Superior temporal gyrus (tissue), 1 donor: Measurements from ENCODE around the gene CMBL.
"Not testable (repeated sequence)": the region's sequence is repeated elsewhere in the genome, so short reads cannot be mapped to it uniquely, and the experiment has no call there.

Experiments used
- DNase-seq: peaks from one replicate; pipeline ENCODE4 v3.0.0-alpha.2; 2016; ENCODE audit errors: extremely low spot score

The CMBL gene

DNA sequence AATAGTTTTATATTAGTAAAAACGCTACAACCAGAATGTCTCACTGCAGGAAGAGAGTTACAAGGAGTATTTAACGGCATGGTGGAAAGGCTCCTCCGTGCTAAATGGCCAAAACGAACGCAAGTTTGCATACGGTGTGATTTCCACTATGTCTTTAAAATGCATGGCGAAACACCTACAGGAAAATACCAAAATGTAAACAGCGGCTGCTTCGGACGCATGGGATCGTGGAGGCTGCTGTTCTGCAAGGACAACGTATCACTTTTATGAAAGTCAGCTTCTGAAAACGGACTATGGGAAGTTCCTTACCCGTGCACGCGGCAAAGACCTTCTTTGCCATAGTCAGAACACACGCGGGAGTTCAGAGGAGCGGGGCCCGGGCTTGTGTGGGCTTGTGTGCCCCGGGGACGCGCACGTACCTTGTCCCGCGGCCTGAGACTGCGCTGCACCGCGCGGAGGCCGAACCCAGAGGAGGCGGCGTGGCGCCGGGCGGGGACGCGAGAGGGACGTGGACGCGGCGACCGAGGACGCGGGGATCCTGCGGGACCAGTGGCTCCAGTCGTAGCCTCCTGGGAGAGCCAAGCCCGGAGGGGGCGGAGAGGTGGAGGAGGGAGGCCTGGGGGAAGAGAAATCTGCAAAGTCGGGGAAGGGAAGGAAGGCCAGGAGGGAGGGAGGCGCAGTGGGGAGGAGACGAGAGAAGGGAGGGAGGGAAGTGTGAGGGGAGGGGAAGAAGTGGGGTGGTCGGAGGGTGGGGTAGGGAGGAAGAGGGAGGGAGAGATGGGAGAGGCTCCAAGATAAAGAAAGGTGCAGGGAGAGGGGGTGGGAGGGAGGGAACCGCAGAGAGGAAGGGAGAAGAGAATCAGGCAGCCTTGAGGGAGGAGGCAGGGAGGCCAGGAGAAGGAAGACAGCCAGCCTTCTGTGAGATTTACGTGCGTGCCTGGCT is at the start of gene CMBL:
CMBL (minus strand) TSS at position 697 of the 943 bp plus-strand sequence. CDS start 17,140 bp downstream, outside the sequence.
- peak; percentile 50 for DNase-seq

DNA sequence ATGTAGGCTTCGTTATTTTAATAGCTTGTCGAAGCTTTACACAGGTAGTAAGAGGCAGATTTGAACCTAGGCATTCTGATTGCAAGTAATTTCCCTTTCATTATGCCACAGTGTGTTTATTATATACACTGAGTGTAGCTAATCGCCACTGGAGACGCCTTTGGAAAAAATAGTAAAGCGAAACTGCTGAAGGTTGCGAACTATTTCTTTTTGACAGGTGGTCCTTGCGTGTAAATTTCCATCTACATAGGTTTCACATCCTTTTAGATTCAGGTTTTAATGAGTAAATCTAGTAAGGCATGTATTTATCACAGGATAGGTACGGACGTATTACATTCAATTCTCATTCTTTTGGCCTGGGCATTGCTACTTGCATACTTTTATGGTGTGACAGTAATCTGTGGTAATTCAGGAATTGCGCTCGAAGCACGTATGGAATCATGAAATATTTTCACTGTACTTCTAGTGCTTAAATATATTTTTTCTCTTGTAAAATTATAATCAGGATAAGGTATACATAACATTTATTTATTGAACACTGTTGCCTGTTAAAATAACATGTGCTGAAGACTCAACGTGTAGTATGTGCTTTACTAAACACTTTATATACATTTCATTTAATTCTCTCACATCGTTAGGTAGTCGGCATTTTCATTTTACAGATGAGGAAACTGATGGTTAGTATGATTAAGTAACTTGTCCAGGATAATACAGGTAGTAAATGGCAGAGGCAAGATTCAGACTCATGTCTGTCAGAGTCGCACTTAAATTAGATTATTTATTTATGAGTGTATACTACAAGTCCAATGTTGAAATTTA is 47.6 kb upstream of the CMBL start:
- DNase-seq = peak; percentile 59

- no peak for DNase-seq
Observed at GRCh38 chr5:10354048-10354872, 46.6 kb upstream of the CMBL start.

DNA sequence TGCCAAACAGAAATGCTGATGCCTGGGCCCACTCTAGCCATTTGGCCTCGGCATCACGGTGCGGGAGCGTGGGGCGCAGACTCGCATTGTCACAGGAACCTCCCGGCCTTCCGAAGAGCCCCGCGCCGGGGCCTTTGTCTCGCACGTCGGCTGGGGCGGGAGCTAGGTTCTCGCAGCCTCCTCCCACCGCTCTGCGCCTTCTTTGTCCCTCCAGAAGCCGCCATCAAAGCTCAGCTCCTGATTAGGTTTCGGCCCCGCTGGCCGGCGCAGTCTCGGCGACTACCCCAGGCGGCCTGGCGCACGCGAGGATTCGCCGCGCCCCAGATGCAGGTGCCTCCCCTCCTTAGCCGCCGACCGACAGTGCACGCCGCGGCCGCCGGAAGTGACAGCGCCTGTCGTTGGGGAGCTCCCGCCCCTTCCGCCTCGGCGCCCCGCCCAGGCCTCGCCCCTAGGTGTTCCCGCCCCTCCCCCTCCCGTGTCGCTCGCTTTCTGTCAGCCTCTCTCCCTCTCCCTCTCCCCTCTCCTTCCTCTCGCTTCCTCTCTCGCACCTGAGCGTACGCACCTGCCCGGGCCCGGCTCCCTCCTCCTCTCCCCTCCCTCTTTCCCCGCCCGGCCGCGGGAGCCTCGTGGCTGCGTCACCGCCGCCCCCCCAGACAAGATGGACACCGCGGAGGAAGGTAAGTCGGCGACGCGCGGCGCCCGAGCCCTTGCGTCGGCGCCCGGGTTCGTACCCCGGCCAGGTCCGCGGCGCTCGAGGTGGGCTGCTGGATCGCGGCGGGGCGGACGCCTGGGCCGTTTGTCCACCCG is 45.7 kb upstream of the CMBL start, which contains the start of gene MARCHF6:
MARCHF6 (plus strand) TSS at position 455 of the 807 bp plus-strand sequence; CDS start at position 659, 204 bp downstream.
- DNase-seq = peak; percentile 88

DNA sequence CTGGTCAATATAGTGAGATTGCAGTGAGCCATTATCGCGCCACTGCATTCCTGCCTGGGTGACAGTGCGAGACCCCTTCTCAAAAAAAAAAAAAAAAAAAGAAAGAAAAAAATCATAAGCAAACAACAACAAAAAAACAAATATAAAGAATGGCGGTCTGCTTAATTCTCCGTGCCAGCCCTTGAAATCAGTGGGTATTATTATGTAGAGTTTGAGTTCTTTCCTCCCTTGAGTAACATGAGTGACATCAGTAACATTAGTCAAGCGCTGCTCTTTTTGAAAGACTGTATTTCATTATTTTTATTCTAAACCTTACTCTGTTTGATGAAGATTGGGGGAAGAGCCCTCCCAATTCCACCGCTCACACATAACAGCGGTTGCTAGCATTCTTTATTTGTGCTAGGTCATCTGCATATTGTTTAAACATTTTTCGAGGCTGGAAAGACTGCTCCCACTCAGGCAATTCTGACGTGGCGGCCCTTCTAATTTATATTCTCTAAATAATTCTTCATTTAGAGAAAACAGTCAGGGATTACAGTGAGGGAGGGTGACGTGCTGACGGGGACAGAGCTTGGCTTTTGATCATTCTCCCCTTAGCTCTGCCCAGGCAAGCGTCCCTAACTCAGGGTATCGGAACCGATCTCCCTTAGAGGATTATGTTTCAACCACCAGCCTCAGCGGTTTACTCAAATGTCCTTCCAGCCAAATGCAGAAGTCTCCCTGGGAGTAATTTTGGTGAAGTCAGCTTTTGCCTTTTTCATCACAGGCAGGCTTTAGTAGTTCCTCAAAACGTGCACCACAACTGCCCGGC is 44.9 kb upstream of the CMBL start:
- peak; percentile 73 for DNase-seq

DNA sequence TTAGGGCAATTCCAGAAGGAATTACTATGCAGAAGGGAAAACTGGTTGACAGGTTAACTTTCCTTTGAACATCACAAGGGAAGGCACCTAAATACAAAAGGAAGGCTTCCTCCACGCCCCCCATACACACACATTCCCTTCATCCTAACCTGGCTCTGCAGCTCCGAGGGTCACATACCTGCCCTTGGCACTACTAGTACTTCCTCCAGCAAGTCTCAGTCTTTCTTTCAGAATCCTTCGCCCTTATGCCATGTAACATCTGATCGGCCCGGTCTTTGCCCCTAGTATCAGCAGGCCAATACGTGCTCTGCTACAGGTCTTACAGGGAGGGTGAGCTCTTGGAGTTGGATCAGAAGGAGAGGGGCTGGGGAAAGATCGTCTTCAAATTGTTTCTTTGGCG is 44.2 kb upstream of the CMBL start:
- DNase-seq = no peak

GRCh38 chr5:10351199-10351905 is 43.6 kb upstream of the CMBL start:
- DNase-seq = no peak

GRCh38 chr5:10348258-10348657 is 40.6 kb upstream of the CMBL start:
- DNase-seq = no peak

DNA sequence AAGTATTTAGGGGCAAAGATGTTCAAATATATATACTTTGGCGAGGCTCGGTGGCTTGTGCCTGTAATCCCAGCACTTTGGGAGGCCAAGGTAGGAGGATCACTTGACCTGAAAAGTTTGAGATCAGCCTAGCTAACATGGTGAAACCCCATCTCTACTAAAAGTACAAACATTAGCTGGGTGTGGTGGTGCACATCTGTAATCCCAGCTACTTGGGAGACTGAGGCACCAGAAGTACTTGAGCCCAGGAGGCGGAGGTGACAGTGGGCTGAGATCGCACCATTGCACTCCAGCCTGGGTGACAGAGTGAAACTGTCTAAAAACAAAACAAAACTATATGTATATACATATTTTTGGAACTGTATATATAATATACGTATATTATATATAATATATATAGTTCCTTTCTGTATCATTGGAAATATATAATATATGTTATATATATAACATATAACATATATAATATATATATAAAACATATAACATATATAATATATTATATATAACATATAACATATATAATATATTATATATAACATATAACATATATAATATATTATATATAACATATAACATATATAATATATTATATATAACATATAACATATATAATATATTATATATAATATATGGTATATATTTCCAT is 36.9 kb upstream of the CMBL start:
- not testable (repeated sequence) for DNase-seq

DNA sequence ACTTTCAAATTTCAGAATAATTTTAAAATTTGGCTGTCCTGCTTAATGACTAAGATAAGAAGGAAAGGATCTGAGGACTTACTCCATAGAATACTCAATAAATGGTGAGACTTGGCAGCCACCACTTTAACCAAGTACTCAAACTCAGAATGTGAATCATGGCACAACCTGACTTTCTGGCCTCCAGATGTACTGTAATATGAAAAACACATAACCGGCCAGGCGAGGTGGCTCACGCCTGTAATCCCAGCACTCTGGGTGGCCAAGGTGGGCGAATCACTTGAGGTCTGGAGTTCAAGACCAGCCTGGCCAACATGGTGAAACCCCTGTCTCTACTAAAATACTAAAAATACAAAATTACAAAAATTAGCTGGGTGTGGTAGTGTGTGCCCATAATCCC is 35.8 kb upstream of the CMBL start:
- DNase-seq = no peak

GRCh38 chr5:10339958-10340357 is 32.3 kb upstream of the CMBL start:
- no peak for DNase-seq

DNA sequence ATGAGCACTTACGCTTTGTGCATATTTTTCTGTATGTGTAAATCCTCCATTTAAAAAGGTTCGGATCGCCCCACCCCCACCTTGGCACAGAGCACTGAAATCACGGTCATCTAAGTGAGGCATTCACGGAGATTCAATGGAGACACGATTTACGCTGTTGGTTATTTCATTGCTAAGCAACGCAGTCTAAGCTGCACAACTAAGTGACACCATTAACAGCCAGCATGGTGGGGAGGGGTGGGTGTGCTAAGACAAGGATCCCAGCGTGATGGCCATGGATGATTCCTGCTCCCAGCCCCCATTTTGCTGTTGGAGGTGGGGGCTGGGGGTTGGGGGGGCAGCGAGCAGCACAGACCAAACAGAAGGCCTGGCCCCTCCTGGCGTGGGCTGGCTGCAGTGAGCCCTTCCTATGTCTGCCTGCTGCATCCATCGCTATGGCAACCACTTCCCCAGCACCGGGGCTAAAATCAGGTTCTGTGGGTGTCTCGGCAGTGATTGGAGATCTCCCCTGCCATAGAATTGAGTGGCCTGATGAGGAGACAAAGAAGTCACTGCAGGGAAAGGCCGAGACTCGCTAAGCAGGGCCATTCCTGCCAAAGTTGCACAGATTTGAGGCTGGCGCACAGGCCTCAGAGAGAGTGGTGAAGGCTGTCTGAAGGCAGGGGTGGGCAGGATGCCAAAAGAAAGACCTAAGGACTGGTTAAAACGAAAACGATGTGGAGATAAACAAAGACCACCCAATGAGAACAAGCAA is 31.5 kb upstream of the CMBL start:
- peak; percentile 67 for DNase-seq

GRCh38 chr5:10338686-10339057 is 31.0 kb upstream of the CMBL start:
- no peak for DNase-seq

- no peak for DNase-seq
Observed at GRCh38 chr5:10337986-10338385, 30.3 kb upstream of the CMBL start.

DNA sequence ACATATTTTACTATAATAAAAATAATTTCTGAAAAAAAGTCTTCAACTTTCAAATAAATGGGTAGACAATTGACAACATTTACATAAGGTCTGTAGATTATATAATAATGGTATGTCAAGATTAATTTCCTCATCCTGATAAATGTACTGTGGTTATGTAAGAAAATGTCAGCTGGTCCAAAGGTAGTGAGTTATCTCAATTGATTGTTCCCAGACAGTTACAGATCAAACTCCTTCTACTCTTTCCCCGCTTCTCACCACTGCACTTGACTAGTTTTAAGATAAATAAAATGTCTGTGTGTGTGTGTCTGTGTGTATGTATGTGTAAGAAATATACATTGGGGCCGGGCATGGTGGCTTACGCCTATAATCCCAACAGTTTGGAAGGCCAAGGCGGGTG is 29.4 kb upstream of the CMBL start:
- DNase-seq = no peak

- no peak for DNase-seq
Observed at GRCh38 chr5:10335711-10336470, 28.2 kb upstream of the CMBL start.

- no peak for DNase-seq
Observed at GRCh38 chr5:10334831-10335230, 27.1 kb upstream of the CMBL start.
